ENCODE data around the gene NSRP1. TPM values are rescaled to one million over a fixed set of nuclear protein-coding genes. Genes with fewer than 3 reads are reported as not detected.
A peak's percentile ranks its signal among the peaks of the same experiment; 100 is the strongest.

Gene NSRP1
- total RNA-seq, 1 experiment from 2014 or later: 28.0 TPM

- no TSS peak for BruUV-seq (replicated peaks)
- Mint-ChIP-seq H3K4me3 (ENCODE audit: unreplicated experiment) (peak overlapping the region; percentile 73), H3K9me3 (ENCODE audit: unreplicated experiment) (no peaks in the 10 kb centered on the region), H3K36me3 (ENCODE audit: insufficient read depth, unreplicated experiment) (no peaks in the 10 kb centered on the region), H3K27ac (ENCODE audit: unreplicated experiment) (peak overlapping the region; percentile 80), H3K27me3 (ENCODE audit: insufficient read depth, unreplicated experiment) (no peaks in the 10 kb centered on the region), H3K4me1 (ENCODE audit: low read depth, unreplicated experiment) (peaks cover 7% of the 10 kb centered on the region)
- Histone ChIP-seq H3K4me1 (no peaks in the 10 kb centered on the region), H3K27me3 (replicated peaks; ENCODE audit: control insufficient read depth, insufficient read depth, low read length) (no peaks in the 10 kb centered on the region), H3K9me3 (no peaks in the 10 kb centered on the region), H3K36me3 (ENCODE audit: control insufficient read depth, insufficient read depth, low read length) (no peaks in the 10 kb centered on the region), H3K4me3 (ENCODE audit: low read depth, low read length) (peak overlapping the region; percentile 42)
- TF ChIP-seq, protein P1, sequence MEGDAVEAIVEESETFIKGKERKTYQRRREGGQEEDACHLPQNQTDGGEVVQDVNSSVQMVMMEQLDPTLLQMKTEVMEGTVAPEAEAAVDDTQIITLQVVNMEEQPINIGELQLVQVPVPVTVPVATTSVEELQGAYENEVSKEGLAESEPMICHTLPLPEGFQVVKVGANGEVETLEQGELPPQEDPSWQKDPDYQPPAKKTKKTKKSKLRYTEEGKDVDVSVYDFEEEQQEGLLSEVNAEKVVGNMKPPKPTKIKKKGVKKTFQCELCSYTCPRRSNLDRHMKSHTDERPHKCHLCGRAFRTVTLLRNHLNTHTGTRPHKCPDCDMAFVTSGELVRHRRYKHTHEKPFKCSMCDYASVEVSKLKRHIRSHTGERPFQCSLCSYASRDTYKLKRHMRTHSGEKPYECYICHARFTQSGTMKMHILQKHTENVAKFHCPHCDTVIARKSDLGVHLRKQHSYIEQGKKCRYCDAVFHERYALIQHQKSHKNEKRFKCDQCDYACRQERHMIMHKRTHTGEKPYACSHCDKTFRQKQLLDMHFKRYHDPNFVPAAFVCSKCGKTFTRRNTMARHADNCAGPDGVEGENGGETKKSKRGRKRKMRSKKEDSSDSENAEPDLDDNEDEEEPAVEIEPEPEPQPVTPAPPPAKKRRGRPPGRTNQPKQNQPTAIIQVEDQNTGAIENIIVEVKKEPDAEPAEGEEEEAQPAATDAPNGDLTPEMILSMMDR (IDR thresholded peaks at IDR 0.05; ENCODE audit: insufficient read depth in 1 of 2, low read depth in 1 of 2, low read length in 1 of 2, severe bottlenecking in 1 of 2, unreplicated experiment in 1 of 2): peak; percentile 94 to 97
- ChIA-PET CTCF (interaction anchor here (0.5 to 2.0 kb wide), 23 partner anchors 9 to 714 kb away, joined by 3 to 56 read pairs (median 4); partner anchors contain the start of genes BLMH, GOSR1, NSRP1 and SLC6A4), POLR2A (interaction anchor here (0.7 to 1.7 kb wide), 3 partner anchors 10 to 131 kb away, joined by 3 to 4 read pairs (median 3); partner anchors contain the start of gene SLC6A4)
- intact Hi-C loops (cut with micrococcal nuclease; ENCODE audit: unreplicated experiment): loop anchor here (1.0 to 2.0 kb wide), 3 partner anchors 132 to 232 kb away; no protein-coding TSS in a partner anchor
- DNase-seq: peak; percentile 86 to 90
These were observed 11.9 kb upstream of the NSRP1 start for GRCh38 chr17:30104575-30105339.

DNA sequence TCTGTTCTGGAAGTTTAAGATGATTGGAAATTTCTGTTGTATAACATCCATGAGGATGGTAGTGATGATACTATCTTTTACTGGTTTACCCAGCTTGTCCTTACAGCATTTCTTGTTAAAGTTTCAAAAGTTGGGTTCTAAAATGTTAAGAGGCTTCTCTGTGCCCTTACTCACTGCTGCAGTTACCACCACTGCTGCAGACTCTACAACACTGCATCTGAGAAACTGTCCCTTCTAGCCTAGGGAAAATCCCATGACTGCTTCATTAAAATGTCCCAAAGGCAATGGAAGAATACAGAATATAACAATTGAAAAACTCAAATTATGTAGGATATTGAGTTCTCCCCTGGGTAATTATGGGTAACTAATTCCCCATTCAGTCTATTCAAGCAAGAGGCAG, 3.8 kb upstream of the NSRP1 start:
- Mint-ChIP-seq H3K9me3 (ENCODE audit: unreplicated experiment) (no peaks in the 10 kb centered on the region), H3K36me3 (ENCODE audit: insufficient read depth, unreplicated experiment) (peaks cover 14% of the 10 kb centered on the region), H3K4me3 (ENCODE audit: unreplicated experiment) (no peak overlapping the region), H3K4me1 (ENCODE audit: low read depth, unreplicated experiment) (peaks cover 8% of the 10 kb centered on the region), H3K27me3 (ENCODE audit: insufficient read depth, unreplicated experiment) (no peaks in the 10 kb centered on the region), H3K27ac (ENCODE audit: unreplicated experiment) (no peak overlapping the region)
- Histone ChIP-seq H3K27me3 (replicated peaks; ENCODE audit: control insufficient read depth, insufficient read depth, low read length) (no peaks in the 10 kb centered on the region), H3K4me3 (ENCODE audit: low read depth, low read length) (no peak overlapping the region), H3K4me1 (peaks cover 2% of the 10 kb centered on the region), H3K9me3 (no peaks in the 10 kb centered on the region), H3K36me3 (ENCODE audit: control insufficient read depth, insufficient read depth, low read length) (no peaks in the 10 kb centered on the region)
- TF ChIP-seq, protein P1 (IDR thresholded peaks at IDR 0.05; ENCODE audit: insufficient read depth in 1 of 2, low read depth in 1 of 2, low read length in 1 of 2, severe bottlenecking in 1 of 2, unreplicated experiment in 1 of 2): no peak
- CTCF ChIA-PET: interaction anchor here (2.0 kb wide), 1 partner anchor 8 kb away, joined by 10 read pairs; no protein-coding TSS in a partner anchor
- no TSS peak for BruUV-seq (replicated peaks)
- POLR2A ChIA-PET: no interaction called here
- no peak for DNase-seq
- intact Hi-C loops (cut with micrococcal nuclease; ENCODE audit: unreplicated experiment): no loop called here

- Histone ChIP-seq H3K4me3 (ENCODE audit: low read depth, low read length) (no peak overlapping the region), H3K36me3 (ENCODE audit: control insufficient read depth, insufficient read depth, low read length) (no peaks in the 10 kb centered on the region), H3K27me3 (replicated peaks; ENCODE audit: control insufficient read depth, insufficient read depth, low read length) (no peaks in the 10 kb centered on the region), H3K9me3 (no peaks in the 10 kb centered on the region), H3K4me1 (peaks cover 6% of the 10 kb centered on the region)
- H3K9me3 Mint-ChIP-seq (ENCODE audit: unreplicated experiment): no peaks in the 10 kb centered on the region
- H3K27me3 Mint-ChIP-seq (ENCODE audit: insufficient read depth, unreplicated experiment): no peaks in the 10 kb centered on the region
- peaks cover 11% of the 10 kb centered on the region for H3K4me1 Mint-ChIP-seq (ENCODE audit: low read depth, unreplicated experiment)
- TF ChIP-seq, protein P1 (IDR thresholded peaks at IDR 0.05; ENCODE audit: insufficient read depth in 1 of 2, low read depth in 1 of 2, low read length in 1 of 2, severe bottlenecking in 1 of 2, unreplicated experiment in 1 of 2): no peak
- no peak overlapping the region for H3K4me3 Mint-ChIP-seq (ENCODE audit: unreplicated experiment)
- ChIA-PET POLR2A (no interaction called here), CTCF (interaction anchor here (2.0 kb wide), 1 partner anchor 9 kb away, joined by 10 read pairs; no protein-coding TSS in a partner anchor)
- H3K36me3 Mint-ChIP-seq (ENCODE audit: insufficient read depth, unreplicated experiment): peaks cover 17% of the 10 kb centered on the region
- DNase-seq: no peak
- BruUV-seq (replicated peaks): no TSS peak
- intact Hi-C loops (cut with micrococcal nuclease; ENCODE audit: unreplicated experiment): no loop called here
- no peak overlapping the region for H3K27ac Mint-ChIP-seq (ENCODE audit: unreplicated experiment)
These were observed 3.4 kb upstream of the NSRP1 start for GRCh38 chr17:30113213-30113612.
